Astrocyte (in vitro differentiated cells and primary cell): ENCODE measurements around the gene EIF2A. TPM values are rescaled to one million over a fixed set of nuclear protein-coding genes. Genes with fewer than 3 reads are reported as not detected.
A peak's percentile ranks its signal among the peaks of the same experiment; 100 is the strongest.

Source experiments
- DNase-seq: peaks from one replicate; pipeline ENCODE4 v3.0.0-alpha.2; 2010; ENCODE audit warnings: low read depth
- FAIRE-seq: peaks from 2 replicates; lab custom pipeline; 2011; peaks lifted over from hg19 to GRCh38; lab: Jason Lieb, UNC
- H2AFZ ChIP-seq: 2 replicates; pipeline ENCODE4 v1.6.0; 2012; ENCODE audit warnings: low read depth, low read length, inconsistent platforms
- H3K27ac ChIP-seq: 2 replicates; pipeline ENCODE4 v1.5.1; 2011; ENCODE audit warnings: low read depth, low read length, inconsistent platforms
- H3K27me3 ChIP-seq: 2 replicates; pipeline ENCODE4 v1.6.0; 2011; ENCODE audit warnings: low read length, inconsistent platforms; ENCODE audit not compliant: insufficient read depth
- H3K36me3 ChIP-seq: 2 replicates; pipeline ENCODE4 v1.5.1; 2011; ENCODE audit warnings: low read length, inconsistent platforms; ENCODE audit not compliant: insufficient read depth
- H3K4me1 ChIP-seq: 2 replicates; pipeline ENCODE4 v1.5.1; 2011; ENCODE audit warnings: low read length, inconsistent platforms; ENCODE audit not compliant: insufficient read depth
- H3K4me2 ChIP-seq: 2 replicates; pipeline ENCODE4 v1.6.0; 2012; ENCODE audit warnings: low read length, inconsistent platforms
- H3K4me3 ChIP-seq: 2 replicates; pipeline ENCODE4 v1.5.1; 2011; ENCODE audit warnings: low read depth, mild to moderate bottlenecking, low read length, inconsistent platforms; ENCODE audit not compliant: insufficient read depth
- H3K79me2 ChIP-seq: 2 replicates; pipeline ENCODE4 v1.6.0; 2012; ENCODE audit warnings: mild to moderate bottlenecking, low read length, inconsistent platforms; ENCODE audit not compliant: insufficient read depth
- H3K9ac ChIP-seq: 2 replicates; pipeline ENCODE4 v1.6.0; 2012; ENCODE audit warnings: mild to moderate bottlenecking, low read length, inconsistent platforms
- H3K9me3 ChIP-seq: 2 replicates; pipeline ENCODE4 v1.5.1; 2012; ENCODE audit warnings: low read depth, mild to moderate bottlenecking, low read length, inconsistent platforms; ENCODE audit not compliant: insufficient read depth
- H4K20me1 ChIP-seq: 2 replicates; pipeline ENCODE4 v1.6.0; 2012; ENCODE audit warnings: low read length, inconsistent platforms; ENCODE audit not compliant: insufficient read depth
- H3K27ac Mint-ChIP-seq: one replicate; pipeline ENCODE4 v1.8.0; 2021; ENCODE audit warnings: mild to moderate bottlenecking, mixed read lengths; ENCODE audit not compliant: unreplicated experiment
- H3K27me3 Mint-ChIP-seq: one replicate; pipeline ENCODE4 v1.8.0; 2021; ENCODE audit warnings: low read depth, mixed read lengths; ENCODE audit not compliant: unreplicated experiment
- H3K36me3 Mint-ChIP-seq: one replicate; pipeline ENCODE4 v1.8.0; 2021; ENCODE audit warnings: low read depth, mixed read lengths; ENCODE audit not compliant: unreplicated experiment
- H3K4me1 Mint-ChIP-seq: one replicate; pipeline ENCODE4 v1.8.0; 2021; ENCODE audit warnings: low read depth, mixed read lengths; ENCODE audit not compliant: unreplicated experiment
- H3K4me3 Mint-ChIP-seq: one replicate; pipeline ENCODE4 v1.8.0; 2021; ENCODE audit warnings: mild to moderate bottlenecking, moderate library complexity, mixed read lengths; ENCODE audit not compliant: unreplicated experiment
- H3K9me3 Mint-ChIP-seq: one replicate; pipeline ENCODE4 v1.8.0; 2021; ENCODE audit warnings: mild to moderate bottlenecking, mixed read lengths; ENCODE audit not compliant: unreplicated experiment
- EZH2 ChIP-seq: IDR thresholded peaks from 2 replicates; pipeline ENCODE4 v1.6.1; 2012; ENCODE audit warnings: mild to moderate bottlenecking, low read length, inconsistent platforms; ENCODE audit not compliant: insufficient read depth
- total RNA-seq: library from RNA; stranded (reverse); gene quantifications from 2 replicates; pipeline ENCODE4 v1.2.1, GENCODE V29; 2021
- TF ChIP-seq, protein P1 (sequence below): IDR thresholded peaks from 2 replicates; pipeline ENCODE4 v1.5.1; 2011; ENCODE audit warnings: low read depth, mild to moderate bottlenecking, inconsistent platforms, low read length, moderate library complexity; ENCODE audit not compliant: insufficient read depth

The EIF2A gene
- total RNA-seq, 1 donor from 2014 or later, result 64.2 TPM

DNA sequence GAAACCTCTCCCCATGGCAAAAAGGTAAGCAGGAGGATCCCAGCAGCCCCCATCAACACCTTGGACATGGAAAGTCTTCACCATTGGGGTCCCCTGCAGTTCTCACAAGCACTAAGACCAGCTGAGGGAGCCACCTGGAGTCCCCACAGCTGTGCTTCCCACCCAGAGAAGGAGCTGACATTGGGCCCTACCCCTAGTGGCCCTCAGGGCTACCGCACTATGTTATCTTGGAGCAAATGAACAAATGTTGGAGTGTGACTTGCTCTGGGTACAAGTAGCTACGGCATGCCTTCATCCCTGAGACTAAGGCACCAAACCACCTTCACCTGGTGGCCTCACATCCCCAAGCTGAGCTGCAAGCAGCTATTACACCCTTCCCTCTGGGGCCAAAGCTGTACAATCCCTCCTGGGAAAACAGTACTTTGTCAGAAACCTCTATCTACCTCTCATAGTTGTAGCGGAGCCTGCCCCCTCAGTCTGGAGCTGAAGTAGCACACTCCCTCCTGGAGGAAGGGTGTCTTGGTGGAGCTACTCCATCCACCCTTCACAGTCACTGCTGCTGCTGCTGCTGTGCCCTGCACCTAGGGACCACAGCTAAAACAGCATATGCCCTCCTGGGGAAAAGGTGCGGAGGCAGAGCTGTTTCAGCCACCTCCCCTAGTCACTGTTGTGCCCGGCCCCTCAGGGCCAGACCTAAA lies 43.0 kb upstream of the EIF2A start:
- Histone ChIP-seq H3K36me3 (no peaks in the 10 kb centered on the region), H2AFZ (no peak overlapping the region), H3K9ac (no peak overlapping the region), H3K9me3 (peaks cover 6% of the 10 kb centered on the region), H3K27me3 (no peaks in the 10 kb centered on the region), H3K4me3 (no peak overlapping the region), H3K4me2 (no peak overlapping the region), H3K79me2 (no peaks in the 10 kb centered on the region), H3K4me1 (no peaks in the 10 kb centered on the region), H4K20me1 (no peaks in the 10 kb centered on the region), H3K27ac (no peak overlapping the region)
- H3K9me3 Mint-ChIP-seq, result peaks cover 14% of the 10 kb centered on the region
- H3K4me3 Mint-ChIP-seq, result no peak overlapping the region
- H3K27ac Mint-ChIP-seq, result no peak overlapping the region
- no peak for DNase-seq
- H3K36me3 Mint-ChIP-seq, result peaks cover 12% of the 10 kb centered on the region
- no peaks in the 10 kb centered on the region for H3K4me1 Mint-ChIP-seq
- TF ChIP-seq, protein P1, sequence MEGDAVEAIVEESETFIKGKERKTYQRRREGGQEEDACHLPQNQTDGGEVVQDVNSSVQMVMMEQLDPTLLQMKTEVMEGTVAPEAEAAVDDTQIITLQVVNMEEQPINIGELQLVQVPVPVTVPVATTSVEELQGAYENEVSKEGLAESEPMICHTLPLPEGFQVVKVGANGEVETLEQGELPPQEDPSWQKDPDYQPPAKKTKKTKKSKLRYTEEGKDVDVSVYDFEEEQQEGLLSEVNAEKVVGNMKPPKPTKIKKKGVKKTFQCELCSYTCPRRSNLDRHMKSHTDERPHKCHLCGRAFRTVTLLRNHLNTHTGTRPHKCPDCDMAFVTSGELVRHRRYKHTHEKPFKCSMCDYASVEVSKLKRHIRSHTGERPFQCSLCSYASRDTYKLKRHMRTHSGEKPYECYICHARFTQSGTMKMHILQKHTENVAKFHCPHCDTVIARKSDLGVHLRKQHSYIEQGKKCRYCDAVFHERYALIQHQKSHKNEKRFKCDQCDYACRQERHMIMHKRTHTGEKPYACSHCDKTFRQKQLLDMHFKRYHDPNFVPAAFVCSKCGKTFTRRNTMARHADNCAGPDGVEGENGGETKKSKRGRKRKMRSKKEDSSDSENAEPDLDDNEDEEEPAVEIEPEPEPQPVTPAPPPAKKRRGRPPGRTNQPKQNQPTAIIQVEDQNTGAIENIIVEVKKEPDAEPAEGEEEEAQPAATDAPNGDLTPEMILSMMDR, result no peak
- TF ChIP-seq EZH2, result no peak
- no peak for FAIRE-seq
- H3K27me3 Mint-ChIP-seq, result peaks cover 4% of the 10 kb centered on the region

DNA sequence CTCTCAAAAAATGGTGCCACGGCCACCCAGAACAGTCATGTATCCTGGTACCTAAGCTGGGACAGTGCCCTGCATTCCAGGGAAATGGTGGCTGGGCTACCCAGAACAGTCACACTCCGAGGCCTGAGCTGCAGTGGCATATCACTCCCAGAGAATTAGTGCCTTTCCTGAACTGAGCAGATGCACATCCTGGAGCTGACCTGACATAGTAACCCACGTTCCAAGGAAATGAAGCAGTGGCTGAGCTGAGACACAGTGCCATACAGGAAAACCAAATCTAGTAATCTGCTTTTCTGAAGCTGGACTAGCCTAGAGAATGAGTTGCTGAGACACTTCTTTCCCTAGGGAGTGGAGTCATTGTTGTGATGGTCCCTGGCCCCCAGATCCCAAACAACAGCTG lies 42.1 kb upstream of the EIF2A start:
- H3K36me3 ChIP-seq, result no peaks in the 10 kb centered on the region
- TF ChIP-seq EZH2, result no peak
- TF ChIP-seq, protein P1, result no peak
- Mint-ChIP-seq H3K9me3 (peaks cover 14% of the 10 kb centered on the region), H3K4me3 (no peak overlapping the region), H3K27me3 (peaks cover 4% of the 10 kb centered on the region), H3K4me1 (no peaks in the 10 kb centered on the region), H3K36me3 (peaks cover 8% of the 10 kb centered on the region), H3K27ac (no peak overlapping the region)
- no peak for FAIRE-seq
- no peak overlapping the region for H3K4me3 ChIP-seq
- H3K27me3 ChIP-seq, result no peaks in the 10 kb centered on the region
- H3K79me2 ChIP-seq, result no peaks in the 10 kb centered on the region
- H3K27ac ChIP-seq, result no peak overlapping the region
- DNase-seq, result no peak
- H3K4me1 ChIP-seq, result no peaks in the 10 kb centered on the region
- no peak overlapping the region for H3K4me2 ChIP-seq
- H2AFZ ChIP-seq, result no peak overlapping the region
- H3K9me3 ChIP-seq, result peaks cover 6% of the 10 kb centered on the region
- no peak overlapping the region for H3K9ac ChIP-seq
- H4K20me1 ChIP-seq, result no peaks in the 10 kb centered on the region

DNA sequence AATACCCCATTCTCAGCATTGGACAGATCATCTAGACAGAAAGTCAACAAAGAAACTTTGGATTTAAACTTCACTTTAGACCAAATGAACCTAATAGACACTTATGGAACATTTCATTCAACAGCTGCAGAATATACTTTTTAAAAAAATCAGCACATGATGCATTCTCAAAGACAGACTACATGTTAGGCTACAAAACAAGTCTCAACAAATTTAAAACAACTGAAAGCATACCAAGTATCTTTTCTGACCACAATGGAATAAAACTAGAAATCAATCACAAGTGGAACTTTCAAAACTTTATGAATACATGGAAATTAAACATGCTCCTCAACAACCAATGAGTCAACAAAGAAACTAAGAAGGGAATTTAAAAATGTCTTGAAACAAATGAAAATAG lies 38.2 kb upstream of the EIF2A start:
- H3K4me3 Mint-ChIP-seq, result no peak overlapping the region

More for the DNA sequence above, 38.2 kb upstream of the EIF2A start:
- no peaks in the 10 kb centered on the region for H3K36me3 Mint-ChIP-seq
- TF ChIP-seq, protein P1, result no peak
- no peak for TF ChIP-seq EZH2
- H3K4me1 Mint-ChIP-seq, result no peaks in the 10 kb centered on the region
- Histone ChIP-seq H3K9me3 (no peaks in the 10 kb centered on the region), H3K9ac (no peak overlapping the region), H3K36me3 (no peaks in the 10 kb centered on the region), H2AFZ (no peak overlapping the region), H4K20me1 (no peaks in the 10 kb centered on the region), H3K79me2 (no peaks in the 10 kb centered on the region), H3K27ac (no peak overlapping the region), H3K27me3 (no peaks in the 10 kb centered on the region), H3K4me2 (no peak overlapping the region), H3K4me1 (no peaks in the 10 kb centered on the region), H3K4me3 (no peak overlapping the region)
- FAIRE-seq, result peak; percentile 9
- peaks cover 4% of the 10 kb centered on the region for H3K27me3 Mint-ChIP-seq
- peaks cover 3% of the 10 kb centered on the region for H3K9me3 Mint-ChIP-seq
- no peak overlapping the region for H3K27ac Mint-ChIP-seq
- no peak for DNase-seq
